Measurements from ENCODE around the gene ATP6V1G2. TPM values are rescaled to one million over a fixed set of nuclear protein-coding genes. Genes with fewer than 3 reads are reported as not detected.

Gene ATP6V1G2
- total RNA-seq, 4 donors from 2014 or later, result 0.60 to 3.8 (median 2.2) TPM

- Histone ChIP-seq H3K4me3 (no peak overlapping the region), H3K9me3 (no peaks in the 10 kb centered on the region), H3K4me1 (peaks cover 0 to 19% (median 9%) of the 10 kb centered on the region in 4 donors), H3K27ac (no peak overlapping the region), H3K36me3 (no peaks in the 10 kb centered on the region), H3K27me3 (no peaks in the 10 kb centered on the region)
- 91 to 93% methylated on average over 3 of the region's 3 CpGs for WGBS, 2 donors
- DNase-seq (ENCODE audit: low spot score in 2 of 2), result no peak
- TF ChIP-seq EP300 (IDR thresholded peaks at IDR 0.05) (no peak), POLR2A (IDR thresholded peaks at IDR 0.05) (no peak)
- TF ChIP-seq, protein P1, sequence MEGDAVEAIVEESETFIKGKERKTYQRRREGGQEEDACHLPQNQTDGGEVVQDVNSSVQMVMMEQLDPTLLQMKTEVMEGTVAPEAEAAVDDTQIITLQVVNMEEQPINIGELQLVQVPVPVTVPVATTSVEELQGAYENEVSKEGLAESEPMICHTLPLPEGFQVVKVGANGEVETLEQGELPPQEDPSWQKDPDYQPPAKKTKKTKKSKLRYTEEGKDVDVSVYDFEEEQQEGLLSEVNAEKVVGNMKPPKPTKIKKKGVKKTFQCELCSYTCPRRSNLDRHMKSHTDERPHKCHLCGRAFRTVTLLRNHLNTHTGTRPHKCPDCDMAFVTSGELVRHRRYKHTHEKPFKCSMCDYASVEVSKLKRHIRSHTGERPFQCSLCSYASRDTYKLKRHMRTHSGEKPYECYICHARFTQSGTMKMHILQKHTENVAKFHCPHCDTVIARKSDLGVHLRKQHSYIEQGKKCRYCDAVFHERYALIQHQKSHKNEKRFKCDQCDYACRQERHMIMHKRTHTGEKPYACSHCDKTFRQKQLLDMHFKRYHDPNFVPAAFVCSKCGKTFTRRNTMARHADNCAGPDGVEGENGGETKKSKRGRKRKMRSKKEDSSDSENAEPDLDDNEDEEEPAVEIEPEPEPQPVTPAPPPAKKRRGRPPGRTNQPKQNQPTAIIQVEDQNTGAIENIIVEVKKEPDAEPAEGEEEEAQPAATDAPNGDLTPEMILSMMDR (IDR thresholded peaks at IDR 0.05), result no peak
Observed at GRCh38 chr6:31579119-31579505, 32.7 kb upstream of the ATP6V1G2 start.

GRCh38 chr6:31578184-31579118 lies 32.0 kb upstream of the ATP6V1G2 start:
- no peak for DNase-seq (ENCODE audit: low spot score in 2 of 2)
- Histone ChIP-seq H3K36me3 (no peaks in the 10 kb centered on the region), H3K27me3 (no peaks in the 10 kb centered on the region), H3K9me3 (no peaks in the 10 kb centered on the region), H3K4me3 (no peak overlapping the region), H3K27ac (no peak overlapping the region), H3K4me1 (peaks cover 0 to 19% (median 9%) of the 10 kb centered on the region in 4 donors)
- TF ChIP-seq, protein P1 (IDR thresholded peaks at IDR 0.05), result no peak
- no peak for TF ChIP-seq EP300 (IDR thresholded peaks at IDR 0.05)
- no peak for TF ChIP-seq POLR2A (IDR thresholded peaks at IDR 0.05)
- WGBS, 2 donors, result 83 to 88% methylated on average over 12 of the region's 12 CpGs

- H3K36me3 ChIP-seq, result no peaks in the 10 kb centered on the region
- H3K27me3 ChIP-seq, result no peaks in the 10 kb centered on the region
- WGBS, 2 donors, result 83 to 87% methylated on average over 3 of the region's 3 CpGs
- H3K4me1 ChIP-seq, result peaks cover 0 to 17% (median 9%) of the 10 kb centered on the region in 4 donors
- H3K9me3 ChIP-seq, result no peaks in the 10 kb centered on the region
- no peak for TF ChIP-seq EP300 (IDR thresholded peaks at IDR 0.05)
- no peak for TF ChIP-seq POLR2A (IDR thresholded peaks at IDR 0.05)
- TF ChIP-seq, protein P1 (IDR thresholded peaks at IDR 0.05), result no peak
- no peak overlapping the region for H3K27ac ChIP-seq
- H3K4me3 ChIP-seq, result no peak overlapping the region
- no peak for DNase-seq (ENCODE audit: low spot score in 2 of 2)
Observed at GRCh38 chr6:31577579-31577966, 31.2 kb upstream of the ATP6V1G2 start.

- H3K9me3 ChIP-seq, result no peaks in the 10 kb centered on the region
- 87% methylated on average over 14 to 19 of the region's 19 CpGs for WGBS, 2 donors
- DNase-seq (ENCODE audit: low spot score in 2 of 2), result no peak
- no peaks in the 10 kb centered on the region for H3K36me3 ChIP-seq
- peak overlapping the region in 1 of 4 donors; percentile 7 for H3K27ac ChIP-seq
- H3K4me1 ChIP-seq, result peaks cover 0 to 12% (median 9%) of the 10 kb centered on the region in 4 donors
- H3K4me3 ChIP-seq, result no peak overlapping the region
- TF ChIP-seq POLR2A (IDR thresholded peaks at IDR 0.05), result no peak
- no peak for TF ChIP-seq EP300 (IDR thresholded peaks at IDR 0.05)
- TF ChIP-seq, protein P1 (IDR thresholded peaks at IDR 0.05), result no peak
- no peaks in the 10 kb centered on the region for H3K27me3 ChIP-seq
Observed at GRCh38 chr6:31576897-31577578, 30.6 kb upstream of the ATP6V1G2 start.

All from tibial nerve (tissue), 4 donors.